OCI-LY7 (cell line): ENCODE results near the gene POLD2.
A peak's percentile ranks its signal among the peaks of the same experiment; 100 is the strongest.

Source experiments
- EZH2phosphoT487 ChIP-seq: fragments of 200-600 bp; sonication (generic); IDR thresholded peaks from 2 replicates; pipeline ENCODE4 v1.6.1; 2018; ENCODE audit warnings: low read depth, borderline replicate concordance, mild to moderate bottlenecking, mixed run types, antibody characterized with exemption, low read length, moderate library complexity, mixed read lengths
- TF ChIP-seq, protein P1 (sequence below): fragments of 200-600 bp; sonication (generic); conservative IDR thresholded peaks from 2 replicates; pipeline ENCODE4 v1.5.1; 2014; ENCODE audit warnings: mild to moderate bottlenecking, antibody characterized with exemption, low read length, moderate library complexity, mixed read lengths

DNA sequence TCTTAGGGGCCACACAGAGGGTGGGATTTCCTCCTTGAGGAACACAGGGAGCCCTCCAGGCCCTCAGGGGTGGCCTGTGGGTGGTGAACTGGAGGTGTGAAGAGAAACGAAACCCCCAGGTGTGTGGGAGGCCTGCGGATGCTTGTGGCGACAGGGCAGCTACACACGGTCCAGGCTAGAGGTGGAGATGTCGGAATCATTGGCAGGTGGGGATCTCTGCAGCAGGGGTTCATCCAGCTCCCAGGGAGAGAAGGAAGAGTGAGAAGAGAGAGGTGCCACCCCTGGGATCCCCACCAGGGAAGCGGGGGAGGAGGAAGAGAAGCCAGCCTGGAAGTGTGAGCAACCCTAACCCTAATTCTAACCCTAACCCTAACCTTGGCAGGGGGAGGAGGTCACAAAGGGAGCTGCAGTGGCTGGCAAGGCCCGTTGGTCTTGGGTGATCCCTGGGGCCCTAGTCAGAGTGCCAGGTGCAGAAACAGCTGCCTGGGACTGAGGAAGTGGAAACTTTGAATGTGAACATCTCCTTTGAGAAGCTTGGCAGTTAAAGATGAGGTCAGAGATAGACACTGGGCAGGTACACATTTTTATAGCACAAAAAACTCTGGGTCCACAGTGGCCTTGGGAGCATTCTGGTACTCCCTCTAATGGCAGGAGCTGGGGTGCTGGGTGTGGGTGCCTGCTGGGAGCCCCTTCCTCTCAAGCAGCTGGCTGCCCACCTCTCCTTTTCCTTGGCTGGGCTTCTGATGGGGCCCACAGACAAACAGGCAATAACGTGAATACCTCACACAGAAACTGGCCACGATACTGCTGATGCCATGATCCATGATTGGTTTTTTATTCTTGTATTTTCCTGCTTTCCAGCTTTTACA, 26.1 kb downstream of the POLD2 start:
- TF ChIP-seq, protein P1, sequence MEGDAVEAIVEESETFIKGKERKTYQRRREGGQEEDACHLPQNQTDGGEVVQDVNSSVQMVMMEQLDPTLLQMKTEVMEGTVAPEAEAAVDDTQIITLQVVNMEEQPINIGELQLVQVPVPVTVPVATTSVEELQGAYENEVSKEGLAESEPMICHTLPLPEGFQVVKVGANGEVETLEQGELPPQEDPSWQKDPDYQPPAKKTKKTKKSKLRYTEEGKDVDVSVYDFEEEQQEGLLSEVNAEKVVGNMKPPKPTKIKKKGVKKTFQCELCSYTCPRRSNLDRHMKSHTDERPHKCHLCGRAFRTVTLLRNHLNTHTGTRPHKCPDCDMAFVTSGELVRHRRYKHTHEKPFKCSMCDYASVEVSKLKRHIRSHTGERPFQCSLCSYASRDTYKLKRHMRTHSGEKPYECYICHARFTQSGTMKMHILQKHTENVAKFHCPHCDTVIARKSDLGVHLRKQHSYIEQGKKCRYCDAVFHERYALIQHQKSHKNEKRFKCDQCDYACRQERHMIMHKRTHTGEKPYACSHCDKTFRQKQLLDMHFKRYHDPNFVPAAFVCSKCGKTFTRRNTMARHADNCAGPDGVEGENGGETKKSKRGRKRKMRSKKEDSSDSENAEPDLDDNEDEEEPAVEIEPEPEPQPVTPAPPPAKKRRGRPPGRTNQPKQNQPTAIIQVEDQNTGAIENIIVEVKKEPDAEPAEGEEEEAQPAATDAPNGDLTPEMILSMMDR, result peak; percentile 58
- TF ChIP-seq EZH2phosphoT487, result no peak
